Islet precursor cell (in vitro differentiated cells): ENCODE measurements around the gene RASGEF1B.
"Not testable (repeated sequence)": the region's sequence is repeated elsewhere in the genome, so short reads cannot be mapped to it uniquely, and the experiment has no call there.

Source experiments
- DNase-seq: peaks from one replicate; pipeline ENCODE4 v3.0.0-alpha.2; 2018

Gene RASGEF1B

GRCh38 chr4:81498046-81498445 is 26.3 kb upstream of the RASGEF1B start:
- peak; percentile 92 for DNase-seq

- DNase-seq, result no peak
Observed at GRCh38 chr4:81495345-81495744, 23.6 kb upstream of the RASGEF1B start.

- DNase-seq, result no peak
Observed at GRCh38 chr4:81494031-81494431, 22.3 kb upstream of the RASGEF1B start.

- DNase-seq, result no peak
Observed at GRCh38 chr4:81492606-81493230, 21.0 kb upstream of the RASGEF1B start.

- DNase-seq, result no peak
Observed at GRCh38 chr4:81491943-81492342, 20.2 kb upstream of the RASGEF1B start.

- no peak for DNase-seq
Observed at GRCh38 chr4:81490403-81491160, 18.9 kb upstream of the RASGEF1B start.

- DNase-seq, result peak; percentile 70
Observed at GRCh38 chr4:81486502-81486901, 14.8 kb upstream of the RASGEF1B start.

GRCh38 chr4:81485310-81485980 is 13.7 kb upstream of the RASGEF1B start:
- DNase-seq, result no peak

- DNase-seq, result no peak
Observed at GRCh38 chr4:81482326-81482725, 10.6 kb upstream of the RASGEF1B start.

GRCh38 chr4:81481151-81481550 is 9.4 kb upstream of the RASGEF1B start:
- no peak for DNase-seq

- DNase-seq, result not testable (repeated sequence)
Observed at GRCh38 chr4:81479573-81479972, 7.9 kb upstream of the RASGEF1B start.

- peak; percentile 58 for DNase-seq
Observed at GRCh38 chr4:81473331-81474265, 1.9 kb upstream of the RASGEF1B start.

GRCh38 chr4:81472281-81473182 is 825 bp upstream of the RASGEF1B start:
- DNase-seq, result peak; percentile 63

GRCh38 chr4:81471298-81471587 is 464 bp downstream of the RASGEF1B start:
- no peak for DNase-seq

GRCh38 chr4:81470456-81471297 is 1.0 kb downstream of the RASGEF1B start:
- DNase-seq, result peak; percentile 84

GRCh38 chr4:81469781-81470455 is 1.8 kb downstream of the RASGEF1B start:
- no peak for DNase-seq

GRCh38 chr4:81468678-81469077 is 3.0 kb downstream of the RASGEF1B start:
- DNase-seq, result no peak

- DNase-seq, result no peak
Observed at GRCh38 chr4:81467672-81467964, 4.1 kb downstream of the RASGEF1B start.

GRCh38 chr4:81466841-81467671 is 4.7 kb downstream of the RASGEF1B start:
- peak; percentile 76 for DNase-seq
